Colonic mucosa (tissue), 4 donors: ENCODE results near the gene MACIR. TPM values are rescaled to one million over a fixed set of nuclear protein-coding genes. Genes with fewer than 3 reads are reported as not detected.

Experiments used
- DNase-seq: peaks from one replicate; pipeline ENCODE4 v3.0.0-alpha.2; 2020
- H3K27ac ChIP-seq: fragments of 200-600 bp; one replicate; pipeline ENCODE4 v1.8.0; 2021
- H3K27me3 ChIP-seq: fragments of 200-600 bp; one replicate; pipeline ENCODE4 v1.8.0; 2021
- H3K36me3 ChIP-seq: fragments of 200-600 bp; one replicate; pipeline ENCODE4 v1.8.0; 2021
- H3K4me1 ChIP-seq: fragments of 200-600 bp; one replicate; pipeline ENCODE4 v1.8.0; 2021; ENCODE audit warnings: mild to moderate bottlenecking
- H3K4me3 ChIP-seq: fragments of 200-600 bp; one replicate; pipeline ENCODE4 v1.8.0; 2021
- H3K9ac ChIP-seq, 2 donors: one replicate each; pipeline ENCODE4 v1.7.0; 2013; ENCODE audit warnings: control low read depth in 2 of 2, low read depth in 2 of 2, low read length in 2 of 2
- H3K9me3 ChIP-seq: fragments of 200-600 bp; one replicate; pipeline ENCODE4 v1.8.0; 2021
- CTCF ChIP-seq: fragments of 200-600 bp; IDR thresholded peaks from one replicate; pipeline ENCODE4 v1.8.0; 2022; ENCODE audit warnings: antibody characterized with exemption, mild to moderate bottlenecking
- intact Hi-C: fragments of 100-400 bp; cut with DNase I; formaldehyde crosslinking; loops from one replicate; pipeline ENCODE4 v1.14.1; 2022
- total RNA-seq, 2 donors: library from RNA; stranded (reverse); fragmentation: NEBNext Ultra II Directional in 1 of 2; extraction: Animal tissue kit (Norgen Biotek cat#: 25700) in 1 of 2; gene quantifications; one replicate each; pipeline ENCODE4 v1.2.1, GENCODE V29; 2021
- donor health status: healthy.
- donor health status: DM: no; HTN: no; CAD: no.
- donor health status: DM: no; HTN: no; CAD: no.

The MACIR gene
- total RNA-seq, 2 donors from 2014 or later: 48.2 to 53.1 TPM

DNA sequence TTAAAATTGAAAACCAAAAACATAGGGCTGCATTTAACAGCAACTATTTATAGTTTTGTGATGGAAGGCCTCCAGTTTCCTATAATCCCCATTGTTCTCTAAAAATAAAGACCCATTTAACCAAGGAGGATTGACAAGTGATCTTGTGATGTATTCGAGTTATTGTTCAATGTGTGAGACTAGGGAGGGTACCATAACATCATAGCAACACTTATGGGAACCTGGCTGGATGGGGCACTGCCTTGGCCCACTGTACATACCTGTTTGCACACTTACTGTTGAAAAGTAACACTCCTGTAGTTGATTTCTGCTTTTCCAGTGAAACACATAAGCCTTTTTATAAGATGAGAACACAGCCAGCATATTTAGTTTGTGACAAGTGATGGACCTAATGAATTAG is 32.3 kb downstream of the MACIR start:
- Histone ChIP-seq H3K36me3 (no peaks in the 10 kb centered on the region), H3K27me3 (no peaks in the 10 kb centered on the region), H3K4me3 (no peak overlapping the region), H3K27ac (no peak overlapping the region), H3K9ac (no peak overlapping the region), H3K9me3 (no peaks in the 10 kb centered on the region), H3K4me1 (no peaks in the 10 kb centered on the region)
- intact Hi-C loops: no loop called here
- DNase-seq: no peak
- no peak for TF ChIP-seq CTCF

DNA sequence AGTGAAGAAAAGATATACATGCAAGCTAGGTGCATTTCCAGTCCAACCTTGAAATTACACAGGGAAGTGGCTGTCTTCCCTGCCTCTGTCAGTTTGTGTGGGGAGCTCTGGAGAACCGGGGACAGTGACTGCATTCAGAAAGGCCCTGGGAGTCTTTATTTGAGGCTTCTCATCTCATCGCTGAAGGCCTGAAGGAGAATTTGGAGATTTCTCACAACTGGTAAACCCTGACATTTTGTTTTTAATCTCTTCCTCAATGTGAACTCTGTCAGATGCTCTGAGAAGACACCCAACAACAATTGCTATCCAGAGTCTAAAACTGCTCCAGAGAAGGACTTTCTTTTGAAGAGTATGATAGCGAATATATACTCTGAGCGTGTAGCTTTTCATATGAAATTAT is 33.0 kb downstream of the MACIR start:
- intact Hi-C loops: no loop called here
- no peak for DNase-seq
- Histone ChIP-seq H3K36me3 (no peaks in the 10 kb centered on the region), H3K9ac (no peak overlapping the region), H3K27me3 (no peaks in the 10 kb centered on the region), H3K9me3 (no peaks in the 10 kb centered on the region), H3K4me1 (no peaks in the 10 kb centered on the region), H3K27ac (no peak overlapping the region), H3K4me3 (no peak overlapping the region)
- no peak for TF ChIP-seq CTCF

DNA sequence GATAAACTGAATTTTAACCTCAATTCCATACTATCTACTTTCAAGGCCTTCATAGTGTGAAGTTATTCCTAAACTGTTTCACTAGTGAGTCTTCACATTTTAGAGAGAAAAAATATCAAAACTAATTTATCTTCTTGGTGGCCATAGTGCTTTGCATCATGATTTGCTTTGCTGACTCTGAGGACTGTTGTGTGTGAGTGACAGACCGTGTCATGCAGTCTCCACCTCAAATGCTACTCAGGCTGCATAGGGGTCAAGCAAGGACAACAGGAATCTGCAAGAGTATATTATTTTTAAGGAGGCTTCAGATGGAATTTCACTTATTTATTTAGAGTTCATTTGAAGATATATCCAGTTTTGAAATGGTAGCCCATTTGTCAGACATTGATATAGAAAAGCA is 34.5 kb downstream of the MACIR start:
- no peak overlapping the region for H3K27ac ChIP-seq
- no peak for TF ChIP-seq CTCF
- no peaks in the 10 kb centered on the region for H3K27me3 ChIP-seq
- no peak for DNase-seq
- H3K4me1 ChIP-seq: no peaks in the 10 kb centered on the region
- intact Hi-C loops: no loop called here
- H3K36me3 ChIP-seq: no peaks in the 10 kb centered on the region
- no peak overlapping the region for H3K4me3 ChIP-seq
- no peak overlapping the region for H3K9ac ChIP-seq
- no peaks in the 10 kb centered on the region for H3K9me3 ChIP-seq

- no peak for TF ChIP-seq CTCF
Observed at GRCh38 chr5:103293719-103294118, 35.2 kb downstream of the MACIR start.

GRCh38 chr5:103294906-103295305 is 36.3 kb downstream of the MACIR start:
- no peak for DNase-seq
- intact Hi-C loops: no loop called here
- Histone ChIP-seq H3K27me3 (no peaks in the 10 kb centered on the region), H3K27ac (no peak overlapping the region), H3K4me3 (no peak overlapping the region), H3K9ac (no peak overlapping the region), H3K4me1 (no peaks in the 10 kb centered on the region), H3K9me3 (no peaks in the 10 kb centered on the region), H3K36me3 (no peaks in the 10 kb centered on the region)
- TF ChIP-seq CTCF: no peak

More at GRCh38 chr5:103293719-103294118, 35.2 kb downstream of the MACIR start:
- Histone ChIP-seq H3K4me3 (no peak overlapping the region), H3K36me3 (no peaks in the 10 kb centered on the region), H3K9me3 (no peaks in the 10 kb centered on the region), H3K9ac (no peak overlapping the region), H3K27ac (no peak overlapping the region), H3K27me3 (no peaks in the 10 kb centered on the region), H3K4me1 (no peaks in the 10 kb centered on the region)
- no peak for DNase-seq
- intact Hi-C loops: no loop called here

- Histone ChIP-seq H3K9ac (no peak overlapping the region), H3K27ac (no peak overlapping the region), H3K4me3 (no peak overlapping the region), H3K36me3 (no peaks in the 10 kb centered on the region), H3K4me1 (no peaks in the 10 kb centered on the region), H3K9me3 (no peaks in the 10 kb centered on the region), H3K27me3 (no peaks in the 10 kb centered on the region)
- DNase-seq: no peak
- intact Hi-C loops: no loop called here
- no peak for TF ChIP-seq CTCF
Observed at GRCh38 chr5:103295424-103295823, 36.9 kb downstream of the MACIR start.
